ENCODE measurements around the gene CD2.

Gene CD2

GRCh38 chr1:116731439-116731838 is 22.8 kb upstream of the CD2 start:
- H3K4me3 ChIP-seq (ENCODE audit: insufficient read depth, low read depth, low read length): no peak overlapping the region
- no peaks in the 10 kb centered on the region for H3K36me3 ChIP-seq (ENCODE audit: control insufficient read depth, insufficient read depth, low read length)
- no peaks in the 10 kb centered on the region for H3K27me3 ChIP-seq (ENCODE audit: control insufficient read depth, insufficient read depth, low read length, poor library complexity, severe bottlenecking)
- H3K9me3 ChIP-seq (ENCODE audit: control insufficient read depth, low read length): no peaks in the 10 kb centered on the region
- no peak overlapping the region for H3K27ac ChIP-seq (ENCODE audit: insufficient read depth, low read depth, low read length, poor library complexity, severe bottlenecking)
- H3K4me1 ChIP-seq (ENCODE audit: control insufficient read depth, insufficient read depth, low read length): no peaks in the 10 kb centered on the region

DNA sequence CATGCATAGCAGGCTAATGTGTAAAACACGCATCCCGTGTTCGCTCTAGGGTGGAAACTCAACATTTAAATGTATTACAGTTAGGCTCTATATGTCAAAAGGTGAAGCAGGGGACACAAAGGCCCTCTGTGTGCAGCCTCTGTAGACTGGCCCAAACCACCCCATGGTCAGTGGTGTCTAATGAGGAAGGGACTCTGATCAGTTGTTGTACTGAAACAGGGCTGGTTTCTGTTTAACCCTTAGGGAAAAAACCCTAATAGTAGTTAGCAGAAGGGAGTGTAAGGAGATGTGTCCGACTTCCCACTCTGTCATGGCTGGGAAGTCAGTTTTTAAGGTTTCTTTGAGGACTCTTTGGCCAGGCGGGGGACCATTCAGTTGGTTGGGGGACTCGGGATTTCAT is 21.5 kb upstream of the CD2 start:
- 94 to 98% methylated on average over 6 of the region's 6 CpGs for WGBS, 2 experiments
- Histone ChIP-seq H3K9me3 (ENCODE audit: control insufficient read depth, low read length) (no peaks in the 10 kb centered on the region), H3K36me3 (ENCODE audit: control insufficient read depth, insufficient read depth, low read length) (no peaks in the 10 kb centered on the region)

DNA sequence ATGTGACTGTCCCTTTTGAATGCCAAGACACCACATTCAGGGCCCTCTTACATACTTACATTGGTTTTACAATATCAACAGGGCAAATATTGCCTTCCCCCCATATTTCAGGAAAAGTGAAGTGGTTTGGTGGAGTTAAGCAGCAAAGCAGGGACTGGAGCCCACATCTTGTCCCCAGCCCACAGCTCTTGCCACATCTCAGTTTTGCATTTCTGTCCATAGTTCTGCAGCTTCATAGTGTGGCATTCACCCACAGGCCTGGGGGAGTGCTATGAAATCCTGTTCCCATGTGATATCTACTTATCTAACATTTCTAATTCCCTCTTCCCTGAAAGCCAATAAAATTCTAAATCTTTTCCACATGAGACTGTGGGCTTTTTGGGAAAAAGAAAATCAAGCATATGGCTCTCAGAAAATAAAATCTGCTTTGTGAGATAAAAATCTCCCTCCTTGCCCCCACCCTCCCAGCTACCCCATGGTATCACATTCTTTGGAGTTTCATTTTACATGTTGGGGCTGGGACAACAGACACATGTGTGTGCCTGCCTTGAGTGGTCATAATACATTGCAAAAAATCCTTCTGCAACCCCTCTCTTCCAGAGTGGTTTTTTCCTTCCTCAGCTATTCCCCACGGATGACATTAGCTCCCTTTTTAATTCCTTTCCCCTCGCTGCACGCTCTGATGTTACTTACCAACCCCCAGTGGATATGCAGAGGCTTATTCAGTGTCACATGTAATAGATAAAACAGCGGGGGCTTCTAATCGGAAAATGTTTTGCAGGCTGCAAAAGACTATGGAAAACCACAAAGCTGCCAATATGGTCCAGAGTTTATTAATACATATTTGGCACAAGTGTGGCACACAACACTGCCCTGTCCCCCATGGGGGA is 20.5 kb upstream of the CD2 start:
- H3K4me1 ChIP-seq (ENCODE audit: control insufficient read depth, insufficient read depth, low read length): no peaks in the 10 kb centered on the region
- H3K27ac ChIP-seq (ENCODE audit: insufficient read depth, low read depth, low read length, poor library complexity, severe bottlenecking): no peak overlapping the region
- H3K9me3 ChIP-seq (ENCODE audit: control insufficient read depth, low read length): no peaks in the 10 kb centered on the region
- no peaks in the 10 kb centered on the region for H3K36me3 ChIP-seq (ENCODE audit: control insufficient read depth, insufficient read depth, low read length)
- H3K27me3 ChIP-seq (ENCODE audit: control insufficient read depth, insufficient read depth, low read length, poor library complexity, severe bottlenecking): no peaks in the 10 kb centered on the region
- no peak overlapping the region for H3K4me3 ChIP-seq (ENCODE audit: insufficient read depth, low read depth, low read length)
- WGBS, 2 experiments: 93 to 95% methylated on average over 5 of the region's 5 CpGs

More for the DNA sequence above, 21.5 kb upstream of the CD2 start:
- Histone ChIP-seq H3K4me1 (ENCODE audit: control insufficient read depth, insufficient read depth, low read length) (no peaks in the 10 kb centered on the region), H3K27me3 (ENCODE audit: control insufficient read depth, insufficient read depth, low read length, poor library complexity, severe bottlenecking) (no peaks in the 10 kb centered on the region), H3K27ac (ENCODE audit: insufficient read depth, low read depth, low read length, poor library complexity, severe bottlenecking) (no peak overlapping the region), H3K4me3 (ENCODE audit: insufficient read depth, low read depth, low read length) (no peak overlapping the region)

DNA sequence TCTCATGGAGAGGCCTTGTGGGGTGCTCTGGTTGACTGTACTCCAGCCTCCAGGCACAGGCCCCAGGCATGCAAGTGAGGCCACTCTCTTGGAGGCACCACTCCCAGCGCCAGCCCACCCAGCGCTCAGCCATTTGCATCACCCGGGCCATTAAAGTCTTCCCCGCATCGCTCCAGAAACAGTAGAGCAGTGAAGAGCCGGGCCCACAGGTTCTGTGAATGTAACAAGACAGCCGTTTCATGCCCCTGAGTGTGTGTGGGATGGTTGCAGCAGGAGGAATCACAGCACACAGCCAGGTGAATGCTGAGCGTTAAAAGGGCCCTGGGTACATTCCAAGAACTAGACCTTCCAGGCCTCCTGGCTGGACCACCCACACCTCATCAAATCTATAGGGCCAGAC is 19.0 kb upstream of the CD2 start:
- Histone ChIP-seq H3K9me3 (ENCODE audit: control insufficient read depth, low read length) (no peaks in the 10 kb centered on the region), H3K4me3 (ENCODE audit: insufficient read depth, low read depth, low read length) (no peak overlapping the region), H3K27me3 (ENCODE audit: control insufficient read depth, insufficient read depth, low read length, poor library complexity, severe bottlenecking) (no peaks in the 10 kb centered on the region), H3K27ac (ENCODE audit: insufficient read depth, low read depth, low read length, poor library complexity, severe bottlenecking) (no peak overlapping the region), H3K4me1 (ENCODE audit: control insufficient read depth, insufficient read depth, low read length) (no peaks in the 10 kb centered on the region), H3K36me3 (ENCODE audit: control insufficient read depth, insufficient read depth, low read length) (no peaks in the 10 kb centered on the region)
- WGBS, 2 experiments: 87 to 89% methylated on average over 8 of the region's 8 CpGs

- Histone ChIP-seq H3K4me3 (ENCODE audit: insufficient read depth, low read depth, low read length) (no peak overlapping the region), H3K9me3 (ENCODE audit: control insufficient read depth, low read length) (no peaks in the 10 kb centered on the region), H3K27ac (ENCODE audit: insufficient read depth, low read depth, low read length, poor library complexity, severe bottlenecking) (no peak overlapping the region), H3K36me3 (ENCODE audit: control insufficient read depth, insufficient read depth, low read length) (no peaks in the 10 kb centered on the region), H3K4me1 (ENCODE audit: control insufficient read depth, insufficient read depth, low read length) (no peaks in the 10 kb centered on the region), H3K27me3 (ENCODE audit: control insufficient read depth, insufficient read depth, low read length, poor library complexity, severe bottlenecking) (no peaks in the 10 kb centered on the region)
- 64% methylated on average over 8 of the region's 8 CpGs for WGBS, 2 experiments
Measured at GRCh38 chr1:116737020-116737854, 17.0 kb upstream of the CD2 start.

DNA sequence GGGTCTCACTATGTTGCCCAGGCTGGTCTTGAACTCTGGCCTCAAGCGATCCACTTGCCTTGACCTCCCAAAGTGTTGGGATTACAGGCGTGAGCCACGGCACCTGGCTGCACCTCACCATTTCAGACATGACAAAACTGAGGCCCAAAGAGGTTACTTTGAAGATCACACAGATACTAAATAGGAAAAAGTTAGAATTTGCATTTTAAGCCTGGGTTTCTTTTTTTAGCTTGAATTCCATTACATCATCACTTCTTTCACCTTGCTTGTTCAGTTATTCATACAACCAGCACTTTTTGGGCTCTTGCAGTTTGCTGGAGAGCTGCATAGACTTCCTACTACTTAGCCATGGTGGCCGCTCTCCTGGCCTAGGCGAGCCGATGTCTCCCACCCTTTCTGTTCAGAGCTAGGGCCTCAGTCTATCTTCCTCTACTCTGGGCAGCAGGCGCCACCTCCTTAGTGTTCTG is 16.3 kb upstream of the CD2 start:
- H3K27me3 ChIP-seq (ENCODE audit: control insufficient read depth, insufficient read depth, low read length, poor library complexity, severe bottlenecking): no peaks in the 10 kb centered on the region
- 95% methylated on average over 7 of the region's 7 CpGs for WGBS, 2 experiments
- no peaks in the 10 kb centered on the region for H3K4me1 ChIP-seq (ENCODE audit: control insufficient read depth, insufficient read depth, low read length)
- no peak overlapping the region for H3K27ac ChIP-seq (ENCODE audit: insufficient read depth, low read depth, low read length, poor library complexity, severe bottlenecking)
- no peak overlapping the region for H3K4me3 ChIP-seq (ENCODE audit: insufficient read depth, low read depth, low read length)
- H3K9me3 ChIP-seq (ENCODE audit: control insufficient read depth, low read length): no peaks in the 10 kb centered on the region
- H3K36me3 ChIP-seq (ENCODE audit: control insufficient read depth, insufficient read depth, low read length): no peaks in the 10 kb centered on the region

- Histone ChIP-seq H3K9me3 (ENCODE audit: control insufficient read depth, low read length) (no peaks in the 10 kb centered on the region), H3K4me3 (ENCODE audit: insufficient read depth, low read depth, low read length) (no peak overlapping the region), H3K36me3 (ENCODE audit: control insufficient read depth, insufficient read depth, low read length) (no peaks in the 10 kb centered on the region), H3K27me3 (ENCODE audit: control insufficient read depth, insufficient read depth, low read length, poor library complexity, severe bottlenecking) (no peaks in the 10 kb centered on the region), H3K27ac (ENCODE audit: insufficient read depth, low read depth, low read length, poor library complexity, severe bottlenecking) (no peak overlapping the region), H3K4me1 (ENCODE audit: control insufficient read depth, insufficient read depth, low read length) (no peaks in the 10 kb centered on the region)
- WGBS, 2 experiments: 90 to 96% methylated on average over 9 of the region's 9 CpGs
Measured at GRCh38 chr1:116738673-116739370, 15.4 kb upstream of the CD2 start.

GRCh38 chr1:116739371-116740012 is 14.7 kb upstream of the CD2 start:
- WGBS, 2 experiments: 93 to 96% methylated on average over 5 to 7 of the region's 7 CpGs
- H3K36me3 ChIP-seq (ENCODE audit: control insufficient read depth, insufficient read depth, low read length): no peaks in the 10 kb centered on the region
- no peak overlapping the region for H3K27ac ChIP-seq (ENCODE audit: insufficient read depth, low read depth, low read length, poor library complexity, severe bottlenecking)
- H3K27me3 ChIP-seq (ENCODE audit: control insufficient read depth, insufficient read depth, low read length, poor library complexity, severe bottlenecking): no peaks in the 10 kb centered on the region
- H3K4me3 ChIP-seq (ENCODE audit: insufficient read depth, low read depth, low read length): no peak overlapping the region
- no peaks in the 10 kb centered on the region for H3K9me3 ChIP-seq (ENCODE audit: control insufficient read depth, low read length)
- no peaks in the 10 kb centered on the region for H3K4me1 ChIP-seq (ENCODE audit: control insufficient read depth, insufficient read depth, low read length)

GRCh38 chr1:116740296-116740695 is 13.9 kb upstream of the CD2 start:
- Histone ChIP-seq H3K4me3 (ENCODE audit: insufficient read depth, low read depth, low read length) (no peak overlapping the region), H3K27me3 (ENCODE audit: control insufficient read depth, insufficient read depth, low read length, poor library complexity, severe bottlenecking) (no peaks in the 10 kb centered on the region), H3K4me1 (ENCODE audit: control insufficient read depth, insufficient read depth, low read length) (no peaks in the 10 kb centered on the region), H3K9me3 (ENCODE audit: control insufficient read depth, low read length) (no peaks in the 10 kb centered on the region), H3K36me3 (ENCODE audit: control insufficient read depth, insufficient read depth, low read length) (no peaks in the 10 kb centered on the region), H3K27ac (ENCODE audit: insufficient read depth, low read depth, low read length, poor library complexity, severe bottlenecking) (no peak overlapping the region)
- WGBS, 2 experiments: 90 to 96% methylated on average over 6 of the region's 6 CpGs
